ENCODE results near the gene PTPRG.

- TF ChIP-seq POLR2A (IDR thresholded peaks at IDR 0.05; ENCODE audit: low read depth, low read length) (no peak), EZH2 (IDR thresholded peaks at IDR 0.05; ENCODE audit: borderline replicate concordance, low read depth, low read length, severe bottlenecking) (no peak), CTCF (IDR thresholded peaks at IDR 0.05; ENCODE audit: extremely low read depth in 1 of 2, insufficient read depth in 1 of 2, low read depth in 1 of 2, low read length in 2 of 2) (no peak)
Observed at GRCh38 chr3:61620073-61620472, 58.7 kb downstream of the PTPRG start.
